Measurements from ENCODE around the gene NHSL2. TPM values are rescaled to one million over a fixed set of nuclear protein-coding genes. Genes with fewer than 3 reads are reported as not detected.

Gene NHSL2
- total RNA-seq, 4 donors from 2014 or later: 16.2 to 26.5 (median 23.0) TPM

DNA sequence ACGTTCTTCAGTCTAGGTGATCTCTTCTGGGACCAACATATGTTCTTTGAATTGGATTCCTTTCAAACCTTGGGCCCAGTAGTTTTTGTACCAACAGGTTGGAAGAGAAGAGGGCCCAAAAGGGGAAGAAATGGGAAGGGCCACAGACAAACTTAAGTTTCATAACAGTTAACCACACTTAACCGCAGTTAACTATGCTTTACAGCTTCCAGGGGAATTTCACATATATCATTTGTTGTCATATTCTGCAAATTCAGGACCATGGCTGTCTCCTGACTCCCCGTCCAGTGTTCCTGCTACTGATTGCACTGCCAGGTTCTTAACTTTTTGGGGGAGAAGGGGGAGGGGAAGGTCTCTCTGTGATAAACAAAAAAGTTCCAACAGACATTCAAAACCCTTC lies 186.5 kb downstream of the NHSL2 start:
- TF ChIP-seq, protein P1, sequence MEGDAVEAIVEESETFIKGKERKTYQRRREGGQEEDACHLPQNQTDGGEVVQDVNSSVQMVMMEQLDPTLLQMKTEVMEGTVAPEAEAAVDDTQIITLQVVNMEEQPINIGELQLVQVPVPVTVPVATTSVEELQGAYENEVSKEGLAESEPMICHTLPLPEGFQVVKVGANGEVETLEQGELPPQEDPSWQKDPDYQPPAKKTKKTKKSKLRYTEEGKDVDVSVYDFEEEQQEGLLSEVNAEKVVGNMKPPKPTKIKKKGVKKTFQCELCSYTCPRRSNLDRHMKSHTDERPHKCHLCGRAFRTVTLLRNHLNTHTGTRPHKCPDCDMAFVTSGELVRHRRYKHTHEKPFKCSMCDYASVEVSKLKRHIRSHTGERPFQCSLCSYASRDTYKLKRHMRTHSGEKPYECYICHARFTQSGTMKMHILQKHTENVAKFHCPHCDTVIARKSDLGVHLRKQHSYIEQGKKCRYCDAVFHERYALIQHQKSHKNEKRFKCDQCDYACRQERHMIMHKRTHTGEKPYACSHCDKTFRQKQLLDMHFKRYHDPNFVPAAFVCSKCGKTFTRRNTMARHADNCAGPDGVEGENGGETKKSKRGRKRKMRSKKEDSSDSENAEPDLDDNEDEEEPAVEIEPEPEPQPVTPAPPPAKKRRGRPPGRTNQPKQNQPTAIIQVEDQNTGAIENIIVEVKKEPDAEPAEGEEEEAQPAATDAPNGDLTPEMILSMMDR (IDR thresholded peaks at IDR 0.05): no peak
- TF ChIP-seq EP300 (IDR thresholded peaks at IDR 0.05) (no peak), POLR2A (IDR thresholded peaks at IDR 0.05) (no peak)
- 57 to 76% methylated on average over 3 of the region's 3 CpGs for WGBS, 2 donors
- H3K27me3 ChIP-seq: peaks cover 0 to 7% of the 10 kb centered on the region in 2 donors
- H3K27ac ChIP-seq: no peak overlapping the region
- no peaks in the 10 kb centered on the region for H3K9me3 ChIP-seq
- no peaks in the 10 kb centered on the region for H3K4me1 ChIP-seq
- DNase-seq (ENCODE audit: low spot score in 2 of 2): no peak
- no peaks in the 10 kb centered on the region for H3K36me3 ChIP-seq
- no peak overlapping the region for H3K4me3 ChIP-seq

DNA sequence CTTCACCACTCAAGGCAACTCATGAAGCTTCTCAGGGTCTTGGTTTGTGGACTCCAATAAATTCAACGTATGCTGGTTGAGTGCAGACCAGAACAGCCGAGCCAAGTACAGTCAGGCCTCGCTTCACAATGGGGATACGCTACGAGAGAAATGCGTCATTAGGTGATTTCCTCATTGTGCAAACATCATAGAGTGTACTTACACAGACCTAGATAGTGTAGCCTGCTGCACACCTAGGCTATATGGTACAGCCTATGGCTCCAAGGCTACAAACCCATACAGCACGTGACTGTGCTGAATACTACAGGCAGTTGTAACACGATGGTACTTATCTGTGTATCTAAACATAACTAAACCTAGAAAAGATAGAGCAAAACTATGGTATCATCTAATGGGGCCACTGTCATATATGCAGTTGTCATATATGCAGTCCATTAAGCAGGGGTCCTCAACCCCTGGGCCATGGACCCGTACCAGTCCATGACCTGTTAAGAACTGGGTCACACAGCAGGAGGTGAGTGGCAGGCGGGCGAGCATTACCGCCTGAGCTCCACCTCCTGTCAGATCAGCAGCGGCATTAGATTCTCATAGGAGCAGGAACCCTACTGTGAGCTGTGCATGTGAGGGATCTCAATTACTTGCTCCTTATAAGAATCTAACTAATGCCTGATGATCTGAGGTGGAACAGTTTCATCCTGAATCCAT lies 189.6 kb downstream of the NHSL2 start:
- H3K4me3 ChIP-seq: no peak overlapping the region
- no peaks in the 10 kb centered on the region for H3K36me3 ChIP-seq
- no peak for TF ChIP-seq POLR2A (IDR thresholded peaks at IDR 0.05)
- TF ChIP-seq, protein P1 (IDR thresholded peaks at IDR 0.05): no peak
- no peak for TF ChIP-seq EP300 (IDR thresholded peaks at IDR 0.05)
- H3K27me3 ChIP-seq: peaks cover 0 to 9% of the 10 kb centered on the region in 2 donors
- 78 to 87% methylated on average over 13 of the region's 13 CpGs for WGBS, 2 donors
- H3K27ac ChIP-seq: no peak overlapping the region
- no peaks in the 10 kb centered on the region for H3K4me1 ChIP-seq
- no peak for DNase-seq (ENCODE audit: low spot score in 2 of 2)
- H3K9me3 ChIP-seq: no peaks in the 10 kb centered on the region

DNA sequence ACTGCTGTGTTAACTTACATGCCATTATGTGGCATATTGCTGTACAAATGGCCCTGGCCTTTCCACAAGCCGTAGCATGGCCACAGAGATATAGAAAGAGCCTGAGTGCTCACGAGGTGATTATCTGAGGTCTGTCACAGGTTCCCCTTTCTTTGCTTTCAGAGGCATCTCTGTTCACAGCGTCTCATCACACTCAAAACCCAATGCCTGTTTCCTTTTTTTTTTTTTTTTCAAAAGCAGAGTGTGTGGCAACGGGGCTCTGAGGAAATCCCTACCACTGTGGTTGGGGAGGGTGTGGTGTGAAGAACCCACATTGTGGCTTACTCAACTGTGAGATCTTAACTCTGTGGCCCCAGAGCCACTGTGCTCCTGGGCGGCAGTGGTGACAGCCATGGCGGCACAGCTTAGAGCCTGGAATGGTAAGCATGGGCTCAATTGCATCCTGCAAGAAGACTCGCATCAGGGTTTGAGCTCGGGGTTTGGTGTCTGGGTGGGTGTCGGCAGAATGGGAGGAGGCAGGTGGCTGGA lies 190.2 kb downstream of the NHSL2 start:
- Histone ChIP-seq H3K4me3 (no peak overlapping the region), H3K36me3 (no peaks in the 10 kb centered on the region), H3K27ac (no peak overlapping the region), H3K9me3 (no peaks in the 10 kb centered on the region), H3K4me1 (no peaks in the 10 kb centered on the region), H3K27me3 (peaks cover 0 to 9% of the 10 kb centered on the region in 2 donors)
- 68 to 77% methylated on average over 6 to 9 of the region's 9 CpGs for WGBS, 2 donors
- TF ChIP-seq POLR2A (IDR thresholded peaks at IDR 0.05) (no peak), EP300 (IDR thresholded peaks at IDR 0.05) (no peak)
- TF ChIP-seq, protein P1 (IDR thresholded peaks at IDR 0.05): no peak
- DNase-seq (ENCODE audit: low spot score in 2 of 2): no peak

DNA sequence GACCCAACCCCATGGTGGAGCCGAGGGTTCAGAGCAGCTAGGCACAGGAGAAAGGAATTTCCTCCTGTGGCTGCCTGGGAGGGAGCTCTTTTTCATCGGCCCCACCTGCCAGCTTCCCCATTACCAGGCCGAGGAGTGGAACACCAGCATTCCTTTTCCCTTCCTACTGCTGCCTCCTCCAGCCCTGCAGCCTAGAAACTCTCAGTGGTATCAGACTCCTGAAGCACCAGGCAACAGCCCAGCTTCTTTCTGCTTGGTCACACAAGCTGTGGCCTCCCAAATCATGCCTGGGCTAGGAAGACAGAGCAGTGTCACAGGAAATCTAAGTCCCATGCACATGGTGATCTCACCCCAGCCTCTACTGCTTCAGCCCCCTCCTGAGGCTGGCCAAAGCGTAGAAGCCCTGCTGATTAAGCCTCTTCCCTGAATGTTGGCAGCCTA lies 191.0 kb downstream of the NHSL2 start:
- Histone ChIP-seq H3K27me3 (peaks cover 0 to 6% of the 10 kb centered on the region in 2 donors), H3K36me3 (no peaks in the 10 kb centered on the region), H3K4me3 (no peak overlapping the region), H3K27ac (no peak overlapping the region), H3K4me1 (no peaks in the 10 kb centered on the region), H3K9me3 (no peaks in the 10 kb centered on the region)
- TF ChIP-seq, protein P1 (IDR thresholded peaks at IDR 0.05): no peak
- TF ChIP-seq EP300 (IDR thresholded peaks at IDR 0.05) (no peak), POLR2A (IDR thresholded peaks at IDR 0.05) (no peak)
- WGBS, 2 donors: 29 to 47% methylated on average over 3 to 4 of the region's 4 CpGs
- DNase-seq (ENCODE audit: low spot score in 2 of 2): no peak

DNA sequence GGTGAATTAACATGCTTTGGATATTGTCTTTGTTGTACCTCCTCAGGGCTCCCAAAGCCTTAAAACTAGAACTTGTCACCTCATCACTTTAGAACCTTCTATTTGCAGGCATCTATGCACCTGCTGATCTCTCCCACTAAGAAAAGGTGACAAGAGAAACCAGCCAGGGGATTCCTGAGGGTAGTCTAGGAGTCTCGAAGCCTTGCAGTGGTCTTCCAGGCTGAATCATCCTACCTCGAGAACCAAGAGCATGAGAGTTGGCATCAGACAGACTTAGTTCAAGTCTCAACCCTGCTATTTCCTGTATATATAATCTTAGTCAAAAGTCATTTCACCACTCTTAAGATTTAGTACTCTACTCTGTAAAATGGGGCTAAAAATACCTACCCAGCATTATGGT lies 191.5 kb downstream of the NHSL2 start:
- H3K4me1 ChIP-seq: no peaks in the 10 kb centered on the region
- no peaks in the 10 kb centered on the region for H3K36me3 ChIP-seq
- no peak overlapping the region for H3K4me3 ChIP-seq
- DNase-seq (ENCODE audit: low spot score in 2 of 2): no peak
- no peak overlapping the region for H3K27ac ChIP-seq
- WGBS, 2 donors: 62 to 87% methylated on average over 2 of the region's 2 CpGs
- peaks cover 0 to 6% of the 10 kb centered on the region in 2 donors for H3K27me3 ChIP-seq
- TF ChIP-seq, protein P1 (IDR thresholded peaks at IDR 0.05): no peak
- no peak for TF ChIP-seq POLR2A (IDR thresholded peaks at IDR 0.05)
- no peak for TF ChIP-seq EP300 (IDR thresholded peaks at IDR 0.05)
- H3K9me3 ChIP-seq: no peaks in the 10 kb centered on the region
